GM23248 (cell line): Measurements from ENCODE around the gene CLEC19A. TPM values are rescaled to one million over a fixed set of nuclear protein-coding genes. Genes with fewer than 3 reads are reported as not detected.

Source experiments
- DNase-seq: peaks from one replicate; pipeline ENCODE4 v3.0.0-alpha.2; 2015
- H2AFZ ChIP-seq: fragments of 200-600 bp; sonication (generic); 2 replicates; pipeline ENCODE4 v1.6.1; 2016; ENCODE audit warnings: antibody characterized with exemption
- H3F3A ChIP-seq: fragments of 200-600 bp; sonication (generic); 2 replicates; pipeline ENCODE4 v1.6.1; 2016; ENCODE audit warnings: mild to moderate bottlenecking, antibody characterized with exemption, mixed run types; ENCODE audit not compliant: insufficient read depth
- H3K27ac ChIP-seq: fragments of 200-600 bp; sonication (generic); 2 replicates; pipeline ENCODE4 v1.5.1; 2016; ENCODE audit warnings: mild to moderate bottlenecking
- H3K27me3 ChIP-seq: fragments of 200-600 bp; sonication (generic); replicated peaks from 2 replicates; pipeline ENCODE4 v1.6.1; 2016; ENCODE audit warnings: mild to moderate bottlenecking; ENCODE audit not compliant: insufficient read depth
- H3K36me3 ChIP-seq: fragments of 200-600 bp; sonication (generic); 2 replicates; pipeline ENCODE4 v1.6.1; 2016; ENCODE audit warnings: low read depth, mild to moderate bottlenecking
- H3K4me1 ChIP-seq: fragments of 200-600 bp; sonication (generic); 2 replicates; pipeline ENCODE4 v1.6.1; 2016; ENCODE audit warnings: mild to moderate bottlenecking; ENCODE audit not compliant: insufficient read depth
- H3K4me2 ChIP-seq: fragments of 200-600 bp; sonication (generic); one replicate; pipeline ENCODE4 v1.6.1; 2016; ENCODE audit warnings: mild to moderate bottlenecking; ENCODE audit not compliant: unreplicated experiment
- H3K4me3 ChIP-seq: fragments of 200-600 bp; sonication (generic); 2 replicates; pipeline ENCODE4 v1.5.1; 2016; ENCODE audit warnings: mild to moderate bottlenecking
- H3K79me2 ChIP-seq: fragments of 200-600 bp; sonication (generic); 2 replicates; pipeline ENCODE4 v1.6.1; 2016; ENCODE audit warnings: mild to moderate bottlenecking; ENCODE audit not compliant: insufficient read depth
- H3K9ac ChIP-seq: fragments of 200-600 bp; sonication (generic); 2 replicates; pipeline ENCODE4 v1.6.1; 2016; ENCODE audit warnings: mild to moderate bottlenecking
- H3K9me2 ChIP-seq: fragments of 200-600 bp; sonication (generic); 2 replicates; pipeline ENCODE4 v1.6.1; 2016; ENCODE audit warnings: mixed run types, mild to moderate bottlenecking, moderate library complexity; ENCODE audit not compliant: insufficient read depth
- H3K9me3 ChIP-seq: fragments of 200-600 bp; sonication (generic); one replicate; pipeline ENCODE4 v1.6.1; 2017; ENCODE audit warnings: low read depth
- H4K20me1 ChIP-seq: fragments of 200-600 bp; sonication (generic); 2 replicates; pipeline ENCODE4 v1.6.0; 2016; ENCODE audit not compliant: insufficient read depth
- EZH2 ChIP-seq: fragments of 200-600 bp; sonication (generic); IDR thresholded peaks from 2 replicates; pipeline ENCODE4 v1.6.1; 2018; ENCODE audit warnings: antibody characterized with exemption, mild to moderate bottlenecking; ENCODE audit not compliant: insufficient read depth, poor library complexity, severe bottlenecking
- EZH2phosphoT487 ChIP-seq: fragments of 200-600 bp; sonication (generic); IDR thresholded peaks from 2 replicates; pipeline ENCODE4 v1.6.1; 2018; ENCODE audit warnings: antibody characterized with exemption, moderate library complexity, mild to moderate bottlenecking, low read depth; ENCODE audit not compliant: insufficient read depth
- WGBS, 2 experiments: methylation state at CpG; one replicate each; pipeline ENCODE4 v1.1.6; 2015 to 2017; ENCODE audit warnings: low lambda C conversion rate in 2 of 2, low coverage in 1 of 2; ENCODE audit errors: missing lambda C conversion rate in 2 of 2; 5-methylcytosine and 5-hydroxymethylcytosine counted together
- in situ Hi-C: fragments of 300-500 bp; cut with MboI; formaldehyde crosslinking; loops from 2 replicates; pipeline ENCODE4 v1.15.0; 2020
- polyA plus RNA-seq: library from polyadenylated mRNA; unstranded; fragments of >200 nt; fragmentation: Nextera tagmentation; extraction: Ambion mirVana; gene quantifications from 2 replicates; pipeline ENCODE4 v1.2.1, GENCODE V29; 2016
- total RNA-seq: library from RNA; depleted of rRNA; stranded (reverse); fragments of >200 nt; shearing (Covaris generic); gene quantifications from 2 replicates; pipeline ENCODE4 v1.2.3, GENCODE V29; 2014

The CLEC19A gene
- total and polyA plus RNA-seq, 2 experiments from 2014 or later, result not detected

- H3K4me1 ChIP-seq, result no peaks in the 10 kb centered on the region
- no peaks in the 10 kb centered on the region for H3K79me2 ChIP-seq
- no peaks in the 10 kb centered on the region for H4K20me1 ChIP-seq
- no peaks in the 10 kb centered on the region for H3K9me3 ChIP-seq
- no peak for DNase-seq
- H3K4me2 ChIP-seq, result no peak overlapping the region
- H2AFZ ChIP-seq, result no peak overlapping the region
- H3F3A ChIP-seq, result no peaks in the 10 kb centered on the region
- no peaks in the 10 kb centered on the region for H3K27me3 ChIP-seq
- in situ Hi-C loops, result no loop called here
- H3K27ac ChIP-seq, result no peak overlapping the region
- TF ChIP-seq EZH2, result no peak
- H3K36me3 ChIP-seq, result no peaks in the 10 kb centered on the region
- no peak overlapping the region for H3K9ac ChIP-seq
- 63 to 70% methylated on average over 2 of the region's 2 CpGs for WGBS, 2 experiments
- no peaks in the 10 kb centered on the region for H3K9me2 ChIP-seq
- no peak overlapping the region for H3K4me3 ChIP-seq
Observed at GRCh38 chr16:19305443-19305842, 19.9 kb downstream of the CLEC19A start.

GRCh38 chr16:19307587-19308241 lies 22.2 kb downstream of the CLEC19A start:
- H3K79me2 ChIP-seq, result no peaks in the 10 kb centered on the region
- no peaks in the 10 kb centered on the region for H3K36me3 ChIP-seq
- no peak for DNase-seq
- H3K27ac ChIP-seq, result no peak overlapping the region
- no peaks in the 10 kb centered on the region for H4K20me1 ChIP-seq
- H3K9ac ChIP-seq, result no peak overlapping the region
- H3K4me1 ChIP-seq, result no peaks in the 10 kb centered on the region
- TF ChIP-seq EZH2 (no peak), EZH2phosphoT487 (no peak)
- no peaks in the 10 kb centered on the region for H3K9me3 ChIP-seq
- no peaks in the 10 kb centered on the region for H3F3A ChIP-seq
- H3K4me3 ChIP-seq, result no peak overlapping the region
- 58 to 65% methylated on average over 8 of the region's 8 CpGs for WGBS, 2 experiments
- no peaks in the 10 kb centered on the region for H3K9me2 ChIP-seq
- H2AFZ ChIP-seq, result no peak overlapping the region
- no peaks in the 10 kb centered on the region for H3K27me3 ChIP-seq
- in situ Hi-C loops, result no loop called here
- H3K4me2 ChIP-seq, result no peak overlapping the region

- Histone ChIP-seq H4K20me1 (no peaks in the 10 kb centered on the region), H3K4me1 (no peaks in the 10 kb centered on the region), H3K27ac (no peak overlapping the region), H3F3A (no peaks in the 10 kb centered on the region), H3K79me2 (no peaks in the 10 kb centered on the region), H3K4me2 (no peak overlapping the region), H2AFZ (no peak overlapping the region), H3K4me3 (no peak overlapping the region), H3K9ac (no peak overlapping the region), H3K27me3 (no peaks in the 10 kb centered on the region), H3K36me3 (no peaks in the 10 kb centered on the region), H3K9me3 (no peaks in the 10 kb centered on the region), H3K9me2 (no peaks in the 10 kb centered on the region)
- TF ChIP-seq EZH2, result no peak
- no peak for TF ChIP-seq EZH2phosphoT487
- DNase-seq, result no peak
- in situ Hi-C loops, result no loop called here
- 12 to 17% methylated on average over 1 of the region's 1 CpG for WGBS, 2 experiments
Observed at GRCh38 chr16:19308392-19308791, 22.9 kb downstream of the CLEC19A start.

- Histone ChIP-seq H3F3A (no peaks in the 10 kb centered on the region), H3K27ac (no peak overlapping the region), H3K4me2 (no peak overlapping the region), H3K4me1 (no peaks in the 10 kb centered on the region), H3K9me3 (no peaks in the 10 kb centered on the region), H3K9me2 (no peaks in the 10 kb centered on the region), H3K79me2 (no peaks in the 10 kb centered on the region), H4K20me1 (no peaks in the 10 kb centered on the region), H2AFZ (no peak overlapping the region), H3K36me3 (no peaks in the 10 kb centered on the region), H3K9ac (no peak overlapping the region), H3K4me3 (no peak overlapping the region), H3K27me3 (no peaks in the 10 kb centered on the region)
- TF ChIP-seq EZH2phosphoT487 (no peak), EZH2 (no peak)
- no peak for DNase-seq
- in situ Hi-C loops, result no loop called here
- WGBS, 2 experiments, result 32 to 51% methylated on average over 5 of the region's 5 CpGs
Observed at GRCh38 chr16:19309178-19309577, 23.6 kb downstream of the CLEC19A start.
